Stimulated activated memory B cell treated with anti-CD40 and anti-IgM and Interleukin-4, amounts not matched to agents 10 μg/mL and 1 μg/mL and 100 μg/mL, for 72 hours (primary cell): ENCODE data around the gene PPDPF.
A peak's percentile ranks its signal among the peaks of the same experiment; 100 is the strongest.

Source experiments
- ATAC-seq: fragments of 150-1000 bp; cut with Tn5 transposase; 2 replicates; pipeline ENCODE4 v1.10.0; 2021
- H3K27ac Mint-ChIP-seq: one replicate; pipeline ENCODE4 v1.8.0; 2022; ENCODE audit warnings: mild to moderate bottlenecking, mixed read lengths
- H3K27me3 Mint-ChIP-seq: one replicate; pipeline ENCODE4 v1.8.0; 2022; ENCODE audit warnings: mixed read lengths
- H3K36me3 Mint-ChIP-seq: one replicate; pipeline ENCODE4 v1.8.0; 2022; ENCODE audit warnings: mixed read lengths
- H3K4me1 Mint-ChIP-seq: one replicate; pipeline ENCODE4 v1.8.0; 2022; ENCODE audit warnings: mixed read lengths
- H3K4me3 Mint-ChIP-seq: one replicate; pipeline ENCODE4 v1.8.0; 2022; ENCODE audit warnings: mild to moderate bottlenecking, moderate library complexity, mixed read lengths
- H3K9me3 Mint-ChIP-seq: one replicate; pipeline ENCODE4 v1.8.0; 2022; ENCODE audit warnings: mixed read lengths

The PPDPF gene

GRCh38 chr20:63494420-63495166 is 26.0 kb upstream of the PPDPF start:
- Mint-ChIP-seq H3K36me3 (no peaks in the 10 kb centered on the region), H3K27me3 (peaks cover 62% of the 10 kb centered on the region)
- ATAC-seq = no peak

GRCh38 chr20:63495167-63495720 is 25.3 kb upstream of the PPDPF start:
- Mint-ChIP-seq H3K4me3 (no peak overlapping the region), H3K36me3 (no peaks in the 10 kb centered on the region), H3K4me1 (peaks cover 13% of the 10 kb centered on the region), H3K9me3 (peaks cover 14% of the 10 kb centered on the region), H3K27ac (no peak overlapping the region), H3K27me3 (peaks cover 55% of the 10 kb centered on the region)
- no peak for ATAC-seq

More at GRCh38 chr20:63494420-63495166, 26.0 kb upstream of the PPDPF start:
- Mint-ChIP-seq H3K4me3 (no peak overlapping the region), H3K9me3 (peaks cover 14% of the 10 kb centered on the region), H3K27ac (no peak overlapping the region), H3K4me1 (peaks cover 13% of the 10 kb centered on the region)

GRCh38 chr20:63495741-63496595 is 24.6 kb upstream of the PPDPF start:
- peak; percentile 52 for ATAC-seq
- Mint-ChIP-seq H3K9me3 (peaks cover 14% of the 10 kb centered on the region), H3K4me1 (peaks cover 13% of the 10 kb centered on the region), H3K27me3 (peaks cover 49% of the 10 kb centered on the region), H3K36me3 (no peaks in the 10 kb centered on the region), H3K4me3 (peak overlapping the region; percentile 59), H3K27ac (no peak overlapping the region)

GRCh38 chr20:63496596-63497120 is 23.9 kb upstream of the PPDPF start:
- Mint-ChIP-seq H3K4me1 (peaks cover 13% of the 10 kb centered on the region), H3K4me3 (peak overlapping the region; percentile 59), H3K27me3 (peaks cover 42% of the 10 kb centered on the region), H3K36me3 (no peaks in the 10 kb centered on the region), H3K9me3 (peaks cover 11% of the 10 kb centered on the region), H3K27ac (no peak overlapping the region)
- no peak for ATAC-seq

GRCh38 chr20:63497138-63497945 is 23.2 kb upstream of the PPDPF start:
- Mint-ChIP-seq H3K36me3 (no peaks in the 10 kb centered on the region), H3K27me3 (peaks cover 35% of the 10 kb centered on the region), H3K27ac (no peak overlapping the region), H3K9me3 (peaks cover 5% of the 10 kb centered on the region), H3K4me3 (no peak overlapping the region), H3K4me1 (peaks cover 13% of the 10 kb centered on the region)
- no peak for ATAC-seq

GRCh38 chr20:63497946-63498935 is 22.3 kb upstream of the PPDPF start:
- ATAC-seq = peak; percentile 1
- Mint-ChIP-seq H3K27ac (no peak overlapping the region), H3K4me3 (peak overlapping the region; percentile 42), H3K36me3 (no peaks in the 10 kb centered on the region), H3K9me3 (no peaks in the 10 kb centered on the region), H3K27me3 (peaks cover 28% of the 10 kb centered on the region), H3K4me1 (peaks cover 13% of the 10 kb centered on the region)

- peak; percentile 56 for ATAC-seq
- Mint-ChIP-seq H3K9me3 (no peaks in the 10 kb centered on the region), H3K4me1 (peaks cover 13% of the 10 kb centered on the region), H3K4me3 (peak within 1 kb of the TSS; percentile 42), H3K36me3 (no peaks in the 10 kb centered on the region), H3K27me3 (peaks cover 28% of the 10 kb centered on the region), H3K27ac (no peak within 1 kb of the TSS)
Measured at GRCh38 chr20:63498960-63499337, 21.6 kb upstream of the PPDPF start, which contains the start of gene EEF1A2. Gene EEF1A2 (minus strand): TSS chr20:63499083. CDS start chr20:63497763, 1,320 bp downstream.

- H3K27me3 Mint-ChIP-seq = peaks cover 28% of the 10 kb centered on the region
- peaks cover 13% of the 10 kb centered on the region for H3K4me1 Mint-ChIP-seq
- peak overlapping the region; percentile 31 for H3K4me3 Mint-ChIP-seq
- no peaks in the 10 kb centered on the region for H3K9me3 Mint-ChIP-seq
- no peak overlapping the region for H3K27ac Mint-ChIP-seq
- ATAC-seq = no peak
- H3K36me3 Mint-ChIP-seq = no peaks in the 10 kb centered on the region
Measured at GRCh38 chr20:63499338-63499969, 21.1 kb upstream of the PPDPF start.

GRCh38 chr20:63500151-63500901 is 20.2 kb upstream of the PPDPF start:
- Mint-ChIP-seq H3K36me3 (no peaks in the 10 kb centered on the region), H3K27ac (no peak overlapping the region), H3K27me3 (peaks cover 35% of the 10 kb centered on the region), H3K4me1 (peaks cover 13% of the 10 kb centered on the region), H3K4me3 (no peak overlapping the region), H3K9me3 (peaks cover 4% of the 10 kb centered on the region)
- no peak for ATAC-seq

GRCh38 chr20:63500902-63501817 is 19.4 kb upstream of the PPDPF start:
- no peak for ATAC-seq
- Mint-ChIP-seq H3K9me3 (peaks cover 4% of the 10 kb centered on the region), H3K4me1 (peaks cover 11% of the 10 kb centered on the region), H3K27ac (no peak overlapping the region), H3K4me3 (no peak overlapping the region), H3K27me3 (peaks cover 32% of the 10 kb centered on the region), H3K36me3 (no peaks in the 10 kb centered on the region)

GRCh38 chr20:63501818-63502670 is 18.5 kb upstream of the PPDPF start:
- Mint-ChIP-seq H3K36me3 (no peaks in the 10 kb centered on the region), H3K27me3 (peaks cover 30% of the 10 kb centered on the region), H3K27ac (no peak overlapping the region), H3K4me3 (no peak overlapping the region), H3K4me1 (peaks cover 3% of the 10 kb centered on the region), H3K9me3 (peaks cover 4% of the 10 kb centered on the region)
- no peak for ATAC-seq
